ENCODE results near the gene MLIP.

- no peak for TF ChIP-seq CTCF (conservative IDR thresholded peaks at IDR 0.05)
- no peak for TF ChIP-seq ZFX (IDR thresholded peaks at IDR 0.05)
These were observed 23.7 kb downstream of the MLIP start for GRCh38 chr6:54134935-54135334.
